ENCODE results near the gene SOX3.

DNA sequence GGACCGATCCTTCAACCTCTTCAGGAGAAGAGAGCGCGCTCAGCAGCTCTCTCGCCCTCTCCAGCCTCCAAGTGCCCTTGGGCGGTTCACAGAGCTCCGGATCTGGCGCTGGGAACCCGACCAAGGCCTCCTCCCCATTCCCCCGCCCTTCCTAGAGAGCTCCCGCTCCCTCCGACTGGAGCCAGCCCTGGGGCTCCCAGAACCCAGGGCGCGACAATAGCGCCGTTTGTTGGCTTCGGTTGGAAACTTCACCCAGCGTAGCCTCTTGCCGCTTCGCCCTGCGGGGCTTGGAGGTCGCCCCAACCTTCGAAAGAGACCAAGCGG is 3.1 kb upstream of the SOX3 start:
- TF ChIP-seq POLR2A (IDR thresholded peaks at IDR 0.05): no peak
- TF ChIP-seq, protein P1, sequence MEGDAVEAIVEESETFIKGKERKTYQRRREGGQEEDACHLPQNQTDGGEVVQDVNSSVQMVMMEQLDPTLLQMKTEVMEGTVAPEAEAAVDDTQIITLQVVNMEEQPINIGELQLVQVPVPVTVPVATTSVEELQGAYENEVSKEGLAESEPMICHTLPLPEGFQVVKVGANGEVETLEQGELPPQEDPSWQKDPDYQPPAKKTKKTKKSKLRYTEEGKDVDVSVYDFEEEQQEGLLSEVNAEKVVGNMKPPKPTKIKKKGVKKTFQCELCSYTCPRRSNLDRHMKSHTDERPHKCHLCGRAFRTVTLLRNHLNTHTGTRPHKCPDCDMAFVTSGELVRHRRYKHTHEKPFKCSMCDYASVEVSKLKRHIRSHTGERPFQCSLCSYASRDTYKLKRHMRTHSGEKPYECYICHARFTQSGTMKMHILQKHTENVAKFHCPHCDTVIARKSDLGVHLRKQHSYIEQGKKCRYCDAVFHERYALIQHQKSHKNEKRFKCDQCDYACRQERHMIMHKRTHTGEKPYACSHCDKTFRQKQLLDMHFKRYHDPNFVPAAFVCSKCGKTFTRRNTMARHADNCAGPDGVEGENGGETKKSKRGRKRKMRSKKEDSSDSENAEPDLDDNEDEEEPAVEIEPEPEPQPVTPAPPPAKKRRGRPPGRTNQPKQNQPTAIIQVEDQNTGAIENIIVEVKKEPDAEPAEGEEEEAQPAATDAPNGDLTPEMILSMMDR (IDR thresholded peaks at IDR 0.05): no peak

All from prostate gland (tissue), 2 donors.